ENCODE measurements around the gene AIG1.
"Not testable (repeated sequence)": the region's sequence is repeated elsewhere in the genome, so short reads cannot be mapped to it uniquely, and the experiment has no call there.

Gene AIG1

DNA sequence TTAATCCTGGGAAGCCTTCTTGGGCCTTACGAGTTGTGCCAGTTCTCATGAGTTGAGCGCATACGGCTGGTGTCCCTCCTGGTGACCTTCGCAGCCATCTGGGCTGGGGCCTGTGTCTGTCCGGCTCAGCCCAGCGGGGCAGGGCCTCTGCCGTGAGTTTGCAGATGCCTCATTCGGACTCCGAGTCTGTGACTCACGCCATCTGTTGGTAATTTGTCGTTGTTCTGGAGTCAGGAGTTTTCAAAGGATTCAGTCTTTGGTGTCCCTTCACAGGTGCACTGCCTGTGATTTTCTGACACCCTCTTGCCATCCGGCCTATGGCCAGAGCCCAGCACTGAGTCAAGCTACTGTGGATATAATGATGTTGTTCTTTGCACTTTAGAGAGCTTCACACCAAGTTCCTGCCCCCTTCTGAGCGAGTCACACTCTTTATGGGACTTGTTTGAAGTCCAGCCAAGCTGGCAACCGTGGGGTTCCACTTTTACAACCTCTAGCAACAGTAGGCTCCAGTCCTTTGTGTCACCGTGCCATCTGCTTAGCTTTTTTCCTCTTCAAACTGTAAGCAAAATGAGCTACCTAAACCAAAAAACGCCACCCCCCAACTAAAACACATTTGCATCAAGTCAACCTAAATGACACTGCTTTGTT lies 175.6 kb downstream of the AIG1 start:
- Histone ChIP-seq H3K9me3 (ENCODE audit: low read depth, low read length) (no peaks in the 10 kb centered on the region), H3K4me3 (no peak overlapping the region), H3K9ac (ENCODE audit: insufficient read length) (no peak overlapping the region), H3K27ac (no peak overlapping the region), H3K36me3 (ENCODE audit: insufficient read depth, low read length) (no peaks in the 10 kb centered on the region)
- DNase-seq (ENCODE audit: low read depth, low spot score) = no peak
- TF ChIP-seq EZH2 (IDR thresholded peaks at IDR 0.05) (no peak), FOXP2 (optimal IDR thresholded peaks at IDR 0.05; ENCODE audit: control extremely low read depth, extremely low read length, insufficient read depth) (no peak), POLR2AphosphoS5 (IDR thresholded peaks at IDR 0.05; ENCODE audit: borderline replicate concordance, low read depth, low read length) (no peak)

DNA sequence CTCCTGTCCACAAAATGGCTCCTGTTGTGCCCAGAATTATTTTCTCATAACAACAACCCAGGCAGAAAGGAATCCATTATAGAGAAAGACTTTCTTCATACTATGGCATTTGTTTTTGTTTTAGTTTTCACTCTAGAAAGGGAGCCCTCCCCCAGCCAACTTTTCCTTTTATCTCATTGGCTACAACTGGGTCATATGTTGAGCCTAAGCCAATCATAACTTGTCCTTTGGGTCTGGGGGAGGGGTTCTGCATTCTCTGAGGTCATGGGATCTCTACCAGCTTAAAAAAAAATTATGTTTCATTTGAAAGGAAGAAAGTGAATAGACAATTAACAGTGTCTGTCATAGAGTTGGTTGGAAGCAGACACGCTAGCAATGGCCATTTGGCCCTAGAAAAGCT lies 177.6 kb downstream of the AIG1 start:
- Histone ChIP-seq H3K36me3 (ENCODE audit: insufficient read depth, low read length) (no peaks in the 10 kb centered on the region), H3K27ac (no peak overlapping the region), H3K9me3 (ENCODE audit: low read depth, low read length) (no peaks in the 10 kb centered on the region), H3K4me3 (no peak overlapping the region), H3K9ac (ENCODE audit: insufficient read length) (no peak overlapping the region)
- TF ChIP-seq EZH2 (IDR thresholded peaks at IDR 0.05) = no peak
- no peak for TF ChIP-seq FOXP2 (optimal IDR thresholded peaks at IDR 0.05; ENCODE audit: control extremely low read depth, extremely low read length, insufficient read depth)
- TF ChIP-seq POLR2AphosphoS5 (IDR thresholded peaks at IDR 0.05; ENCODE audit: borderline replicate concordance, low read depth, low read length) = no peak
- DNase-seq (ENCODE audit: low read depth, low spot score) = no peak

- Histone ChIP-seq H3K4me3 (no peak overlapping the region), H3K9me3 (ENCODE audit: low read depth, low read length) (no peaks in the 10 kb centered on the region), H3K9ac (ENCODE audit: insufficient read length) (no peak overlapping the region), H3K27ac (no peak overlapping the region), H3K36me3 (ENCODE audit: insufficient read depth, low read length) (no peaks in the 10 kb centered on the region)
- no peak for DNase-seq (ENCODE audit: low read depth, low spot score)
- TF ChIP-seq FOXP2 (optimal IDR thresholded peaks at IDR 0.05; ENCODE audit: control extremely low read depth, extremely low read length, insufficient read depth) (no peak), POLR2AphosphoS5 (IDR thresholded peaks at IDR 0.05; ENCODE audit: borderline replicate concordance, low read depth, low read length) (no peak), EZH2 (IDR thresholded peaks at IDR 0.05) (no peak)
Observed at GRCh38 chr6:143241111-143241510, 180.4 kb downstream of the AIG1 start.

GRCh38 chr6:143241911-143242310 lies 181.2 kb downstream of the AIG1 start:
- TF ChIP-seq EZH2 (IDR thresholded peaks at IDR 0.05) (no peak), POLR2AphosphoS5 (IDR thresholded peaks at IDR 0.05; ENCODE audit: borderline replicate concordance, low read depth, low read length) (no peak), FOXP2 (optimal IDR thresholded peaks at IDR 0.05; ENCODE audit: control extremely low read depth, extremely low read length, insufficient read depth) (no peak)
- Histone ChIP-seq H3K36me3 (ENCODE audit: insufficient read depth, low read length) (no peaks in the 10 kb centered on the region), H3K9me3 (ENCODE audit: low read depth, low read length) (no peaks in the 10 kb centered on the region), H3K4me3 (no peak overlapping the region), H3K27ac (no peak overlapping the region), H3K9ac (ENCODE audit: insufficient read length) (no peak overlapping the region)
- DNase-seq (ENCODE audit: low read depth, low spot score) = no peak

DNA sequence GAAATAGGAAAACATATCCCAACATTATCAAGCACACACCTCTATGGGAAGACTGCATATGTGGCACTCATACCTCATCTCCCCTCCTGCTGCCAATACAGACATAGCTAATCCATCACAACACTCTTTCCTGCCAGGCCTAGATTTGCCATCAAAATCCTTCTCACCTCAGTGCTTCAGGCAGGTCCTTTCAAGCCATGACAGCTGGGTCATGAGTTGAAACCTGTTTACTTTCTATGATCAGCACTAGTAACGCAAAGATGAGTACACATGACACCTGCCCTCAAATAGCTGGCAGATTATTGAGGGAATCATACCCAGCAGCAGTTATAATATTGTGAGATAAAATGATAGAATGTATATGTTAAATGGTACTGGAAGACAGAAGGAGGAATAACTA lies 183.1 kb downstream of the AIG1 start:
- Histone ChIP-seq H3K9me3 (ENCODE audit: low read depth, low read length) (no peaks in the 10 kb centered on the region), H3K9ac (ENCODE audit: insufficient read length) (no peak overlapping the region), H3K4me3 (no peak overlapping the region), H3K36me3 (ENCODE audit: insufficient read depth, low read length) (no peaks in the 10 kb centered on the region), H3K27ac (no peak overlapping the region)
- no peak for TF ChIP-seq FOXP2 (optimal IDR thresholded peaks at IDR 0.05; ENCODE audit: control extremely low read depth, extremely low read length, insufficient read depth)
- no peak for DNase-seq (ENCODE audit: low read depth, low spot score)

DNA sequence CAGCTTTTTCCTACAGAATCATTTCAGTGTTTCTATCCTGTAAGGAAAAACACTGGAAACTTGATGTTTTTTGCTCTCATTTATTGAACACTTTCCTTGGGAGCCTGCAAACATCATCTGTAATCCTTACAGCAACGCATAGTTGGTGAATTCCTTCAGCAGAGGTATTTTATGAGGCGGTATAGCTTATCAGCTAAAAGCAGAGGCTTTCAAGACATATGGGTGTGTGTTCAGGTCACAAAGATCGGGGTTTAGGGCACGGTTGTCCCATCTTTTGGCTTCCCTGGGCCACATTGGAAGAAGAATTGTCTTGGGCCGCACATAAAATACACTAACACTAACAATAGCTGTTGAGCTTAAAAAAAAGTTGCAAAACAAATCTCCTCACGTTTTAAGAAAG lies 185.0 kb downstream of the AIG1 start:
- no peaks in the 10 kb centered on the region for H3K9me3 ChIP-seq (ENCODE audit: low read depth, low read length)
- H3K36me3 ChIP-seq (ENCODE audit: insufficient read depth, low read length) = no peaks in the 10 kb centered on the region
- TF ChIP-seq EZH2 (IDR thresholded peaks at IDR 0.05) = no peak
- no peak for TF ChIP-seq POLR2AphosphoS5 (IDR thresholded peaks at IDR 0.05; ENCODE audit: borderline replicate concordance, low read depth, low read length)
- TF ChIP-seq FOXP2 (optimal IDR thresholded peaks at IDR 0.05; ENCODE audit: control extremely low read depth, extremely low read length, insufficient read depth) = no peak
- H3K27ac ChIP-seq = no peak overlapping the region
- no peak overlapping the region for H3K4me3 ChIP-seq
- no peak overlapping the region for H3K9ac ChIP-seq (ENCODE audit: insufficient read length)
- no peak for DNase-seq (ENCODE audit: low read depth, low spot score)

GRCh38 chr6:143246166-143246775 lies 185.6 kb downstream of the AIG1 start:
- not testable (repeated sequence) for DNase-seq (ENCODE audit: low read depth, low spot score); H3K9me3 ChIP-seq (ENCODE audit: low read depth, low read length); H3K4me3 ChIP-seq; H3K27ac ChIP-seq; H3K9ac ChIP-seq (ENCODE audit: insufficient read length); H3K36me3 ChIP-seq (ENCODE audit: insufficient read depth, low read length)

- Histone ChIP-seq H3K4me3 (no peak overlapping the region), H3K27ac (no peak overlapping the region), H3K36me3 (ENCODE audit: insufficient read depth, low read length) (no peaks in the 10 kb centered on the region), H3K9ac (ENCODE audit: insufficient read length) (no peak overlapping the region), H3K9me3 (ENCODE audit: low read depth, low read length) (no peaks in the 10 kb centered on the region)
- no peak for TF ChIP-seq POLR2AphosphoS5 (IDR thresholded peaks at IDR 0.05; ENCODE audit: borderline replicate concordance, low read depth, low read length)
- no peak for TF ChIP-seq FOXP2 (optimal IDR thresholded peaks at IDR 0.05; ENCODE audit: control extremely low read depth, extremely low read length, insufficient read depth)
- no peak for TF ChIP-seq EZH2 (IDR thresholded peaks at IDR 0.05)
- no peak for DNase-seq (ENCODE audit: low read depth, low spot score)
Observed at GRCh38 chr6:143247586-143247985, 186.9 kb downstream of the AIG1 start.

GRCh38 chr6:143248359-143248758 lies 187.7 kb downstream of the AIG1 start:
- no peaks in the 10 kb centered on the region for H3K36me3 ChIP-seq (ENCODE audit: insufficient read depth, low read length)
- no peak for DNase-seq (ENCODE audit: low read depth, low spot score)
- H3K9ac ChIP-seq (ENCODE audit: insufficient read length) = no peak overlapping the region
- no peaks in the 10 kb centered on the region for H3K9me3 ChIP-seq (ENCODE audit: low read depth, low read length)
- TF ChIP-seq FOXP2 (optimal IDR thresholded peaks at IDR 0.05; ENCODE audit: control extremely low read depth, extremely low read length, insufficient read depth) (no peak), POLR2AphosphoS5 (IDR thresholded peaks at IDR 0.05; ENCODE audit: borderline replicate concordance, low read depth, low read length) (no peak), EZH2 (IDR thresholded peaks at IDR 0.05) (no peak)
- H3K27ac ChIP-seq = no peak overlapping the region
- no peak overlapping the region for H3K4me3 ChIP-seq

All from SK-N-MC (cell line).